Measurements from ENCODE around the gene PLCD1.
"Not testable (repeated sequence)": the region's sequence is repeated elsewhere in the genome, so short reads cannot be mapped to it uniquely, and the experiment has no call there.

DNA sequence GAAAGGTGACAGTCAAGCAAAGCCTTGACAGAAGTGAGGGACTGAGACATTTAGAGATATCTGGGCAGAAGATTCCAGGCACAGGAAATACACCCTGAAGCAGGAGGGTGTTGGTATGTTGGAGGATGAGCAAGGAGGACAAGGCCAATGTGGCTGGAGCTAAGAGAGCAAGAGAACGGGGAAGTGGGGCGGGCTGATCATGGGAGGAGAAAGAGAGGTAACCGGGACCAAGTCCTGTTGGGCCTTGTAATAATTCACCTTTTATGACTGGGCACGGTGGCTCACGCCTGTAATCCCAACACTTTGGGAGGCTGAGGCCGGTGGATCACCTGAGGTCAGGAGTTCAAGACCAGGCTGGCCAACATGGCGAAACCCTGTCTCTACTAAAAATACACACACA is 4.1 kb upstream of the PLCD1 start:
- not testable (repeated sequence) for TF ChIP-seq CTCF, POLR2A, POLR2AphosphoS5 (IDR thresholded peaks at IDR 0.05)
